Activated CD8-positive, alpha-beta memory T cell treated with anti-CD3 and anti-CD28 coated beads, Interleukin-2, amount 10 ng/mL, durations not matched to agents 7 days and 5 days (primary cell): ENCODE measurements around the gene TTLL8. TPM values are rescaled to one million over a fixed set of nuclear protein-coding genes. Genes with fewer than 3 reads are reported as not detected.

Experiments
- ATAC-seq: fragments of 150-1000 bp; cut with Tn5 transposase; one replicate; pipeline ENCODE4 v1.10.0; 2021; ENCODE audit warnings: moderate library complexity
- CTCF ChIA-PET: fragments of 350-600 bp; sonication (Branson Sonifier 250); formaldehyde crosslinking; loops from one replicate; lab custom pipeline; 2021; ENCODE audit warnings: antibody characterized with exemption; lab: Charles Lee
- DNase-seq: peaks from one replicate; pipeline ENCODE4 v3.0.0-alpha.2; 2020
- H3K27ac Mint-ChIP-seq: one replicate; pipeline ENCODE4 v1.8.0; 2021; ENCODE audit warnings: mild to moderate bottlenecking, mixed read lengths
- H3K27me3 Mint-ChIP-seq: one replicate; pipeline ENCODE4 v1.8.0; 2021; ENCODE audit warnings: mixed read lengths
- H3K36me3 Mint-ChIP-seq: one replicate; pipeline ENCODE4 v1.8.0; 2021; ENCODE audit warnings: mild to moderate bottlenecking, mixed read lengths
- H3K4me1 Mint-ChIP-seq: one replicate; pipeline ENCODE4 v1.8.0; 2021; ENCODE audit warnings: mixed read lengths
- H3K4me3 Mint-ChIP-seq: one replicate; pipeline ENCODE4 v1.8.0; 2021; ENCODE audit warnings: mild to moderate bottlenecking, moderate library complexity, mixed read lengths
- H3K9me3 Mint-ChIP-seq: one replicate; pipeline ENCODE4 v1.8.0; 2022; ENCODE audit warnings: low read depth, mixed read lengths
- total RNA-seq, 2 experiments: library from RNA; stranded (reverse); gene quantifications; one replicate each; pipeline ENCODE4 v1.2.3, GENCODE V29; 2021

TTLL8 gene
- total RNA-seq, 2 experiments from 2014 or later: not detected

GRCh38 chr22:50010676-50011446, 47.2 kb downstream of the TTLL8 start:
- Mint-ChIP-seq H3K27ac (no peak overlapping the region), H3K9me3 (no peaks in the 10 kb centered on the region), H3K36me3 (no peaks in the 10 kb centered on the region), H3K4me3 (no peak overlapping the region), H3K27me3 (peaks cover 11% of the 10 kb centered on the region), H3K4me1 (peaks cover 5% of the 10 kb centered on the region)
- peak; percentile 25 for ATAC-seq
- CTCF ChIA-PET: interaction anchor here (1.3 kb wide), 1 partner anchor 17 kb away, joined by 4 read pairs; no protein-coding TSS in a partner anchor
- DNase-seq: peak; percentile 42

GRCh38 chr22:50009765-50010675, 48.1 kb downstream of the TTLL8 start:
- Mint-ChIP-seq H3K9me3 (no peaks in the 10 kb centered on the region), H3K36me3 (no peaks in the 10 kb centered on the region), H3K27ac (no peak overlapping the region), H3K4me1 (peaks cover 5% of the 10 kb centered on the region), H3K27me3 (peaks cover 14% of the 10 kb centered on the region), H3K4me3 (no peak overlapping the region)
- ATAC-seq (no peak), DNase-seq (peak; percentile 40)
- CTCF ChIA-PET: interaction anchor here (1.2 kb wide), 1 partner anchor 15 kb away, joined by 6 read pairs; no protein-coding TSS in a partner anchor

GRCh38 chr22:50009251-50009650, 48.8 kb downstream of the TTLL8 start:
- ATAC-seq: no peak
- H3K27ac Mint-ChIP-seq: no peak overlapping the region
- no peaks in the 10 kb centered on the region for H3K9me3 Mint-ChIP-seq
- no peak for DNase-seq
- no peak overlapping the region for H3K4me3 Mint-ChIP-seq
- CTCF ChIA-PET: interaction anchor here (1.2 kb wide), 1 partner anchor 14 kb away, joined by 6 read pairs; no protein-coding TSS in a partner anchor
- H3K36me3 Mint-ChIP-seq: no peaks in the 10 kb centered on the region
- H3K4me1 Mint-ChIP-seq: peaks cover 7% of the 10 kb centered on the region
- H3K27me3 Mint-ChIP-seq: peaks cover 15% of the 10 kb centered on the region

- Mint-ChIP-seq H3K4me3 (no peak overlapping the region), H3K9me3 (no peaks in the 10 kb centered on the region), H3K27me3 (peaks cover 17% of the 10 kb centered on the region), H3K27ac (no peak overlapping the region), H3K4me1 (peaks cover 5% of the 10 kb centered on the region), H3K36me3 (no peaks in the 10 kb centered on the region)
- CTCF ChIA-PET: interaction anchor here (1.2 kb wide), 1 partner anchor 13 kb away, joined by 6 read pairs; no protein-coding TSS in a partner anchor
- DNase-seq (no peak), ATAC-seq (no peak)
These were observed 49.7 kb downstream of the TTLL8 start for GRCh38 chr22:50008151-50009040.

- H3K4me1 Mint-ChIP-seq: peaks cover 5% of the 10 kb centered on the region
- H3K27me3 Mint-ChIP-seq: peaks cover 20% of the 10 kb centered on the region
- CTCF ChIA-PET: no interaction called here
- no peak overlapping the region for H3K4me3 Mint-ChIP-seq
- DNase-seq: no peak
- no peak overlapping the region for H3K27ac Mint-ChIP-seq
- no peaks in the 10 kb centered on the region for H3K36me3 Mint-ChIP-seq
- no peak for ATAC-seq
- H3K9me3 Mint-ChIP-seq: no peaks in the 10 kb centered on the region
These were observed 51.0 kb downstream of the TTLL8 start for GRCh38 chr22:50007057-50007511.

- no peaks in the 10 kb centered on the region for H3K36me3 Mint-ChIP-seq
- H3K4me1 Mint-ChIP-seq: peaks cover 2% of the 10 kb centered on the region
- H3K27me3 Mint-ChIP-seq: peaks cover 14% of the 10 kb centered on the region
- CTCF ChIA-PET: interaction anchor here (0.8 to 2.3 kb wide), 4 partner anchors 14 to 75 kb away, joined by 3 to 7 read pairs (median 3); no protein-coding TSS in a partner anchor
- DNase-seq: no peak
- H3K9me3 Mint-ChIP-seq: no peaks in the 10 kb centered on the region
- no peak overlapping the region for H3K4me3 Mint-ChIP-seq
- H3K27ac Mint-ChIP-seq: no peak overlapping the region
- ATAC-seq: no peak
These were observed 53.2 kb downstream of the TTLL8 start for GRCh38 chr22:50004918-50005317.

- no peak overlapping the region for H3K27ac Mint-ChIP-seq
- H3K4me3 Mint-ChIP-seq: no peak overlapping the region
- CTCF ChIA-PET: interaction anchor here (1.3 kb wide), 1 partner anchor 21 kb away, joined by 3 read pairs; no protein-coding TSS in a partner anchor
- H3K4me1 Mint-ChIP-seq: peaks cover 2% of the 10 kb centered on the region
- DNase-seq (no peak), ATAC-seq (no peak)
- H3K36me3 Mint-ChIP-seq: no peaks in the 10 kb centered on the region
- H3K27me3 Mint-ChIP-seq: peaks cover 11% of the 10 kb centered on the region
- no peaks in the 10 kb centered on the region for H3K9me3 Mint-ChIP-seq
These were observed 55.3 kb downstream of the TTLL8 start for GRCh38 chr22:50002791-50003190.

GRCh38 chr22:50001388-50002231, 56.5 kb downstream of the TTLL8 start:
- no peak for ATAC-seq
- Mint-ChIP-seq H3K4me1 (peaks cover 4% of the 10 kb centered on the region), H3K27me3 (peaks cover 11% of the 10 kb centered on the region), H3K4me3 (no peak overlapping the region), H3K27ac (no peak overlapping the region), H3K9me3 (no peaks in the 10 kb centered on the region), H3K36me3 (no peaks in the 10 kb centered on the region)
- peak; percentile 31 for DNase-seq
- CTCF ChIA-PET: interaction anchor here (1.3 kb wide), 1 partner anchor 19 kb away, joined by 3 read pairs; no protein-coding TSS in a partner anchor

- Mint-ChIP-seq H3K27ac (no peak overlapping the region), H3K36me3 (no peaks in the 10 kb centered on the region), H3K9me3 (no peaks in the 10 kb centered on the region), H3K4me1 (peaks cover 4% of the 10 kb centered on the region), H3K27me3 (peaks cover 11% of the 10 kb centered on the region), H3K4me3 (no peak overlapping the region)
- DNase-seq (no peak), ATAC-seq (no peak)
- CTCF ChIA-PET: interaction anchor here (1.0 kb wide), 1 partner anchor 30 kb away, joined by 3 read pairs; no protein-coding TSS in a partner anchor
These were observed 57.3 kb downstream of the TTLL8 start for GRCh38 chr22:50000587-50001387.

GRCh38 chr22:49999946-50000586, 58.0 kb downstream of the TTLL8 start:
- Mint-ChIP-seq H3K4me3 (no peak overlapping the region), H3K36me3 (no peaks in the 10 kb centered on the region), H3K4me1 (peaks cover 4% of the 10 kb centered on the region), H3K27ac (no peak overlapping the region), H3K9me3 (no peaks in the 10 kb centered on the region), H3K27me3 (peaks cover 9% of the 10 kb centered on the region)
- ATAC-seq (no peak), DNase-seq (peak; percentile 39)
- CTCF ChIA-PET: interaction anchor here (1.0 kb wide), 1 partner anchor 30 kb away, joined by 3 read pairs; no protein-coding TSS in a partner anchor
